Dermis blood vessel endothelial cell (primary cell): ENCODE measurements around the gene TTC7B. TPM values are rescaled to one million over a fixed set of nuclear protein-coding genes. Genes with fewer than 3 reads are reported as not detected.

Experiments
- total RNA-seq: library from RNA; depleted of rRNA; stranded (reverse); fragments of >200 nt; gene quantifications from 2 replicates; pipeline ENCODE4 v1.2.3, GENCODE V29; 2014

Gene TTC7B
- total RNA-seq, 1 donor from 2014 or later = 37.1 TPM

Other genes starting within 250 kb of the TTC7B start
- 3.1 and 6.1 TPM in 2 replicates for gene RPS6KA5, start 244.2 kb upstream of the TTC7B start, total RNA-seq